UCSD-AML1 (cell line): ENCODE data around the gene MOB3A.

Experiments used
- DNase-seq: peaks from one replicate; lab custom pipeline; 2025; ENCODE audit not compliant: unreplicated experiment; lab: John Stamatoyannopoulos, UW

Gene MOB3A

GRCh38 chr19:2047076-2047448, 49.1 kb downstream of the MOB3A start:
- no peak for DNase-seq

- no peak for DNase-seq
Measured at GRCh38 chr19:2046046-2046907, 49.8 kb downstream of the MOB3A start.

- no peak for DNase-seq
Measured at GRCh38 chr19:2045501-2046045, 50.6 kb downstream of the MOB3A start.

- no peak for DNase-seq
Measured at GRCh38 chr19:2044709-2045500, 51.2 kb downstream of the MOB3A start.

GRCh38 chr19:2043961-2044708, 52.0 kb downstream of the MOB3A start:
- DNase-seq = no peak

- no peak for DNase-seq
Measured at GRCh38 chr19:2043251-2043641, 52.9 kb downstream of the MOB3A start.

- DNase-seq = no peak
Measured at GRCh38 chr19:2042485-2043250, 53.5 kb downstream of the MOB3A start.

- no peak for DNase-seq
Measured at GRCh38 chr19:2041683-2042484, 54.2 kb downstream of the MOB3A start.

GRCh38 chr19:2041433-2041682, 54.8 kb downstream of the MOB3A start:
- no peak for DNase-seq

GRCh38 chr19:2040647-2041432, 55.3 kb downstream of the MOB3A start:
- DNase-seq = no peak

GRCh38 chr19:2039959-2040646, 56.0 kb downstream of the MOB3A start:
- no peak for DNase-seq

- DNase-seq = no peak
Measured at GRCh38 chr19:2039089-2039958, 56.8 kb downstream of the MOB3A start.

GRCh38 chr19:2038284-2039088, 57.6 kb downstream of the MOB3A start:
- no peak for DNase-seq

- DNase-seq = no peak
Measured at GRCh38 chr19:2037651-2038255, 58.4 kb downstream of the MOB3A start.

GRCh38 chr19:2036424-2036823, 59.7 kb downstream of the MOB3A start:
- no peak for DNase-seq

- DNase-seq = no peak
Measured at GRCh38 chr19:2035590-2035991, 60.5 kb downstream of the MOB3A start.
